Stomach (tissue), 9 donors: ENCODE data around the gene MUC5AC. TPM values are rescaled to one million over a fixed set of nuclear protein-coding genes. Genes with fewer than 3 reads are reported as not detected.

Source experiments
- DNase-seq, 2 donors: peaks; one replicate each; pipeline versions ENCODE4 v3.0.0 to v3.0.0-alpha.2; 2013 to 2019
- H3K27ac ChIP-seq, 5 donors: fragments of 200-600 bp in 4 of 5; sonication (generic) in 4 of 5; one replicate each; pipeline ENCODE4 v1.5.1; 2013 to 2019; ENCODE audit warnings: mild to moderate bottlenecking in 1 of 5, moderate library complexity in 1 of 5
- H3K27me3 ChIP-seq, 3 donors: fragments of 200-600 bp; sonication (generic); one replicate each; pipeline ENCODE4 v1.5.1; 2017 to 2019; ENCODE audit warnings: mixed run types in 1 of 3
- H3K36me3 ChIP-seq, 4 donors: fragments of 200-600 bp; sonication (generic); 1 replicate in 3 of 4; 2 replicates in 1 of 4; pipeline ENCODE4 v1.5.1; 2016 to 2019
- H3K4me1 ChIP-seq, 4 donors: fragments of 200-600 bp; sonication (generic); one replicate each; pipeline ENCODE4 v1.5.1; 2016 to 2019
- H3K4me3 ChIP-seq, 4 donors: fragments of 200-600 bp; sonication (generic) in 3 of 4; one replicate each; pipeline ENCODE4 v1.5.1; 2016 to 2019; ENCODE audit warnings: mild to moderate bottlenecking in 1 of 4
- H3K9me3 ChIP-seq, 4 donors: fragments of 200-600 bp; sonication (generic); one replicate each; pipeline ENCODE4 v1.5.1; 2016 to 2019
- EP300 ChIP-seq: sonication (generic); formaldehyde crosslinking; IDR thresholded peaks from one replicate; pipeline ENCODE4 v1.6.1; 2017; ENCODE audit warnings: antibody characterized with exemption
- POLR2A ChIP-seq, 4 donors: fragments of 450-650 bp; IDR thresholded peaks; one replicate each; pipeline ENCODE4 v1.6.1; 2016; ENCODE audit warnings: antibody characterized with exemption in 4 of 4, control low read depth in 2 of 4, mild to moderate bottlenecking in 1 of 4, moderate library complexity in 1 of 4
- POLR2AphosphoS5 ChIP-seq, 3 donors: sonication (generic); formaldehyde crosslinking; IDR thresholded peaks; one replicate each; pipeline ENCODE4 v1.6.1; 2016; ENCODE audit warnings: antibody characterized with exemption in 3 of 3
- WGBS, 5 donors: extraction: QIAGEN DNeasy Blood & Tissue Kit in 3 of 5; methylation state at CpG; one replicate each; pipeline versions ENCODE4 v1.1.5 to v1.1.7; 2013 to 2018; 5-methylcytosine and 5-hydroxymethylcytosine counted together
- intact Hi-C: fragments of 100-400 bp; cut with DNase I; formaldehyde crosslinking; loops from one replicate; pipeline ENCODE4 v1.15.1; 2023; ENCODE audit warnings: low total_unique reads
- polyA plus RNA-seq, 3 donors: library from polyadenylated mRNA; stranded (reverse); fragments of 200-250 nt; gene quantifications; one replicate each; pipeline ENCODE4 v1.2.3, GENCODE V29; 2013
- total RNA-seq, 5 donors: library from RNA; depleted of rRNA; stranded (reverse); fragments of >200 nt; gene quantifications; one replicate each; pipeline versions ENCODE4 v1.1.0 to v1.2.3, GENCODE V29; 2014 to 2016
- TF ChIP-seq, protein P1 (sequence below), 7 experiments: fragments of 450-650 bp in 4 of 7; fragments of 200-600 bp in 3 of 7; sonication (generic) in 3 of 7; IDR thresholded peaks; one replicate each; pipeline ENCODE4 v1.5.1; 2016 to 2019; ENCODE audit warnings: antibody characterized with exemption in 7 of 7, control low read depth in 2 of 7, mild to moderate bottlenecking in 1 of 7
- donor health status: healthy with polysubstance abuse.
- donor health status: Bipolar disorder and iron deficiency.
- donor health status: healthy.

The MUC5AC gene
- total and polyA plus RNA-seq, 8 donors, result 2.0 to 1,253 (median 171) TPM

DNA sequence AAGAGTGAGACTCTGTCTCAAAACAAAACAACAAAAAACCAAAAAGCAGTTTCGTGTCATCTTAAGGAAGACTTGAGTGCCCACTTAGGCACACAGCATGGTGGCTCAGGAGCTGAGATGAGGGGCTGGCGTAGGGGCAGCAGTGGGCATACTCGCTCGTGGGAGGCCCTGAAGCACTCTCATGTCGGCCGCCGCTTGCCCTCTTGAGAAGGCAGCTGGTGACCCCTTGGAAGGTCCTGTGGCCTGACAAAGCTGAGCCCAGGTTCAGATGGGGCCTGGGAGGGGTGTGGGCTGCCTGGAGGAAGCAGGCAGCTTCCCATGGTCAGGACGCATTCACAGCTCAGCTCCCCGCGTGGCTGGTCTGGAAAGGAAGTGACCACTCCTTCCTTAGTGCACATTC, 80.1 kb downstream of the MUC5AC start:
- intact Hi-C loops, result no loop called here
- WGBS, 5 donors, result 78 to 86% (median 79%) methylated on average over 10 of the region's 10 CpGs
- H3K27me3 ChIP-seq, result peaks cover 0 to 8% (median 0%) of the 10 kb centered on the region in 3 donors
- TF ChIP-seq POLR2AphosphoS5 (IDR thresholded peaks at IDR 0.05) (no peak), EP300 (no peak), POLR2A (IDR thresholded peaks at IDR 0.05) (no peak)
- TF ChIP-seq, protein P1, sequence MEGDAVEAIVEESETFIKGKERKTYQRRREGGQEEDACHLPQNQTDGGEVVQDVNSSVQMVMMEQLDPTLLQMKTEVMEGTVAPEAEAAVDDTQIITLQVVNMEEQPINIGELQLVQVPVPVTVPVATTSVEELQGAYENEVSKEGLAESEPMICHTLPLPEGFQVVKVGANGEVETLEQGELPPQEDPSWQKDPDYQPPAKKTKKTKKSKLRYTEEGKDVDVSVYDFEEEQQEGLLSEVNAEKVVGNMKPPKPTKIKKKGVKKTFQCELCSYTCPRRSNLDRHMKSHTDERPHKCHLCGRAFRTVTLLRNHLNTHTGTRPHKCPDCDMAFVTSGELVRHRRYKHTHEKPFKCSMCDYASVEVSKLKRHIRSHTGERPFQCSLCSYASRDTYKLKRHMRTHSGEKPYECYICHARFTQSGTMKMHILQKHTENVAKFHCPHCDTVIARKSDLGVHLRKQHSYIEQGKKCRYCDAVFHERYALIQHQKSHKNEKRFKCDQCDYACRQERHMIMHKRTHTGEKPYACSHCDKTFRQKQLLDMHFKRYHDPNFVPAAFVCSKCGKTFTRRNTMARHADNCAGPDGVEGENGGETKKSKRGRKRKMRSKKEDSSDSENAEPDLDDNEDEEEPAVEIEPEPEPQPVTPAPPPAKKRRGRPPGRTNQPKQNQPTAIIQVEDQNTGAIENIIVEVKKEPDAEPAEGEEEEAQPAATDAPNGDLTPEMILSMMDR (IDR thresholded peaks at IDR 0.05), result no peak
- DNase-seq, result no peak
- H3K4me1 ChIP-seq, result peaks cover 0 to 12% (median 10%) of the 10 kb centered on the region in 4 donors
- H3K4me3 ChIP-seq, result no peak overlapping the region
- H3K9me3 ChIP-seq, result no peaks in the 10 kb centered on the region
- peaks cover 0 to 3% (median 0%) of the 10 kb centered on the region in 4 donors for H3K36me3 ChIP-seq
- H3K27ac ChIP-seq, result no peak overlapping the region

DNA sequence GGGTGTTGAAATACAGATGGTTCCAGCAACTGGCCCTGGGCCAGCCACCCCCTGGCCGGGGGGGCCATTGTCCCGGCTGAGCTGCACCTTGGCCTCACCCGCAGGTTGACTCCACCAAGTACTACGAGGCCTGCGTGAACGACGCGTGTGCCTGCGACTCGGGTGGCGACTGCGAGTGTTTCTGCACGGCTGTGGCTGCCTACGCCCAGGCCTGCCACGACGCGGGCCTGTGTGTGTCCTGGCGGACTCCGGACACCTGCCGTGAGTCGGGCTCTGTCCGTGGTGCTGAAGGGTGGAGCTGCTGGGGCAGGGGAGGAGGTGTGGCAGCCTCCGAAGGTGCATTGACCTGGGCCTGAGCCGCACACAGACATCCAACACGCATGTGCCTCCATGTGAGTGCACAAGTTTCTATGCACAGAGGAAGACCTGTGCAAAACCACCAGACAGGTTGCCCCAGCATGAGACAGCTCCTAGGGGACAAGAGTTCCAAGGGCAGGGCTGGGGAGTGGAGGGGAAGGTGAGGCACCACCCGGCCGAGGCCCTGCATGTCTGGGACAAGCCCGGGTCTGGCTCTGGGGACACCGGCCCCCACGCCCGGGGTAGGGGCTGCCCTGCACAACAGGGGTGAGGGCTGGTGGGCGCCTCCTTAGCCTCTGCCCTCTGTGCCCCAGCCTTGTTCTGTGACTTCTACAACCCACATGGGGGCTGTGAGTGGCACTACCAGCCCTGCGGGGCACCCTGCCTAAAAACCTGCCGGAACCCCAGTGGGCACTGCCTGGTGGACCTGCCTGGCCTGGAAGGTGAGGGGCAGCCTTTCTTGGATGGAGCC, 81.2 kb downstream of the MUC5AC start:
- intact Hi-C loops, result no loop called here
- no peaks in the 10 kb centered on the region for H3K9me3 ChIP-seq
- H3K27ac ChIP-seq, result no peak overlapping the region
- 39 to 70% (median 46%) methylated on average over 12 to 34 of the region's 34 CpGs for WGBS, 5 donors
- H3K27me3 ChIP-seq, result peaks cover 0 to 4% (median 0%) of the 10 kb centered on the region in 3 donors
- peaks cover 0 to 7% (median 2%) of the 10 kb centered on the region in 4 donors for H3K4me1 ChIP-seq
- H3K36me3 ChIP-seq, result peaks cover 0 to 3% (median 0%) of the 10 kb centered on the region in 4 donors
- H3K4me3 ChIP-seq, result no peak overlapping the region
- DNase-seq, result peak; percentile 61 to 80
- TF ChIP-seq, protein P1 (IDR thresholded peaks at IDR 0.05), result no peak
- TF ChIP-seq EP300 (no peak), POLR2AphosphoS5 (IDR thresholded peaks at IDR 0.05) (no peak), POLR2A (IDR thresholded peaks at IDR 0.05) (no peak)

DNA sequence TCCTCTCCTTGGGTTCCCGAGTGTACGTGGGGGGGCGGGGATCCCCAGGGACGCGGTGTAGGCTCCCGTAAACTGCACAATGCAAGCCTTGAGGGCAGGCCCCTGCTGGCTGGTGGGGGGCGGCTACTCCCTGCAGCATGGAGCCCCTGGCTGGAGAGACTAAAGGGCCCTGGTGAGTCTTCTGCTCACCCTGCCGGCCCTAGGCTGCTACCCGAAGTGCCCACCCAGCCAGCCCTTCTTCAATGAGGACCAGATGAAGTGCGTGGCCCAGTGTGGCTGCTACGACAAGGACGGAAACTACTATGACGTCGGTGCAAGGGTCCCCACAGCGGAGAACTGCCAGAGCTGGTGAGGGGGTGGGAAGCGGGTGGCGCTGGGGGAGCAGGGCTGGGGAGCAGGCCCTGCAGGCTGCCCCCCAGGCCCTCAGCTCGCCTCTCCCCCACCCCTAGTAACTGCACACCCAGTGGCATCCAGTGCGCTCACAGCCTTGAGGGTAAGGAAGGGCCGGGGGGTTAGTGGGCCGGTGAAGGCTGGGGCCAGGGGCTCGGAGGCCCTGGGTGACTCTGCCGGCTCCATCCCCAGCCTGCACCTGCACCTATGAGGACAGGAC, 81.9 kb downstream of the MUC5AC start:
- WGBS, 5 donors, result 89 to 94% (median 92%) methylated on average over 5 to 23 of the region's 23 CpGs
- intact Hi-C loops, result no loop called here

DNA sequence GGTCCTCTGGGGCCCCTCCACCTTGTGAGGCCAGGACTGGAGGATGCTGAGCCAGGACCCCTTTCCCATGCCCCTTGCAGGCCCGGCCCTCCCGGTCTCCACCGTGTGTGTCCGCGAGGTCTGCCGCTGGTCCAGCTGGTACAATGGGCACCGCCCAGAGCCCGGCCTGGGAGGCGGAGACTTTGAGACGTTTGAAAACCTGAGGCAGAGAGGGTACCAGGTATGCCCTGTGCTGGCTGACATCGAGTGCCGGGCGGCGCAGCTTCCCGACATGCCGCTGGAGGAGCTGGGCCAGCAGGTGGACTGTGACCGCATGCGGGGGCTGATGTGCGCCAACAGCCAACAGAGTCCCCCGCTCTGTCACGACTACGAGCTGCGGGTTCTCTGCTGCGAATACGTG, 83.0 kb downstream of the MUC5AC start:
- intact Hi-C loops, result no loop called here
- Histone ChIP-seq H3K27ac (no peak overlapping the region), H3K36me3 (no peaks in the 10 kb centered on the region), H3K4me1 (peaks cover 0 to 7% (median 0%) of the 10 kb centered on the region in 4 donors), H3K9me3 (no peaks in the 10 kb centered on the region), H3K4me3 (no peak overlapping the region), H3K27me3 (no peaks in the 10 kb centered on the region)
- 87 to 94% (median 92%) methylated on average over 22 to 25 of the region's 25 CpGs for WGBS, 5 donors
- TF ChIP-seq, protein P1 (IDR thresholded peaks at IDR 0.05), result no peak
- no peak for TF ChIP-seq POLR2AphosphoS5 (IDR thresholded peaks at IDR 0.05)
- no peak for TF ChIP-seq POLR2A (IDR thresholded peaks at IDR 0.05)
- no peak for DNase-seq

More for the DNA sequence above, 81.9 kb downstream of the MUC5AC start:
- no peak overlapping the region for H3K4me3 ChIP-seq
- TF ChIP-seq EP300 (no peak), POLR2A (IDR thresholded peaks at IDR 0.05) (no peak), POLR2AphosphoS5 (IDR thresholded peaks at IDR 0.05) (no peak)
- TF ChIP-seq, protein P1 (IDR thresholded peaks at IDR 0.05), result no peak
- H3K9me3 ChIP-seq, result no peaks in the 10 kb centered on the region
- H3K4me1 ChIP-seq, result peaks cover 0 to 7% (median 0%) of the 10 kb centered on the region in 4 donors
- no peak for DNase-seq
- peaks cover 0 to 3% (median 0%) of the 10 kb centered on the region in 4 donors for H3K36me3 ChIP-seq
- no peak overlapping the region for H3K27ac ChIP-seq
- no peaks in the 10 kb centered on the region for H3K27me3 ChIP-seq
